Spleen (tissue), 11 donors: ENCODE results near the gene ST3GAL6. TPM values are rescaled to one million over a fixed set of nuclear protein-coding genes. Genes with fewer than 3 reads are reported as not detected.

Source experiments
- DNase-seq: peaks from one replicate; pipeline ENCODE4 v3.0.0-alpha.2; 2020
- H3K27ac ChIP-seq, 8 donors: fragments of 200-600 bp; sonication (generic) in 7 of 8; 1 replicate in 4 of 8; 2 replicates in 4 of 8; pipeline versions ENCODE4 v1.5.0 to v1.8.0; 2016 to 2021; ENCODE audit warnings: inconsistent platforms in 4 of 8, mild to moderate bottlenecking in 4 of 8, moderate library complexity in 1 of 8
- H3K27me3 ChIP-seq, 7 donors: fragments of 200-600 bp; sonication (generic) in 6 of 7; replicated peaks in 1 of 7; 1 replicate in 4 of 7; 2 replicates in 3 of 7; pipeline versions ENCODE4 v1.5.0 to v1.8.0; 2016 to 2021; ENCODE audit warnings: inconsistent platforms in 3 of 7, mild to moderate bottlenecking in 1 of 7
- H3K36me3 ChIP-seq, 6 donors: fragments of 200-600 bp; sonication (generic) in 5 of 6; 1 replicate in 4 of 6; 2 replicates in 2 of 6; pipeline versions ENCODE4 v1.5.0 to v1.8.0; 2016 to 2021; ENCODE audit warnings: inconsistent platforms in 2 of 6
- H3K4me1 ChIP-seq, 6 donors: fragments of 200-600 bp; sonication (generic) in 5 of 6; 1 replicate in 3 of 6; 2 replicates in 3 of 6; pipeline versions ENCODE4 v1.5.0 to v1.8.0; 2016 to 2021; ENCODE audit warnings: inconsistent platforms in 3 of 6
- H3K4me3 ChIP-seq, 8 donors: fragments of 200-600 bp; sonication (generic) in 7 of 8; 1 replicate in 4 of 8; 2 replicates in 4 of 8; pipeline versions ENCODE4 v1.5.0 to v1.8.0; 2016 to 2021; ENCODE audit warnings: inconsistent platforms in 4 of 8, mild to moderate bottlenecking in 4 of 8, moderate library complexity in 2 of 8
- H3K9me3 ChIP-seq, 8 donors: fragments of 200-600 bp; sonication (generic) in 7 of 8; 1 replicate in 4 of 8; 2 replicates in 4 of 8; pipeline versions ENCODE4 v1.5.0 to v1.8.0; 2016 to 2021; ENCODE audit warnings: inconsistent platforms in 4 of 8
- CTCF ChIP-seq, 11 experiments: fragments of 200-600 bp in 7 of 11; fragments of 450-650 bp in 4 of 11; sonication (generic) in 4 of 11; IDR thresholded peaks in 8 of 11; conservative IDR thresholded peaks in 3 of 11; 1 replicate in 7 of 11; 2 replicates in 4 of 11; pipeline versions ENCODE4 v1.4.0 to v1.8.0; 2016 to 2021; ENCODE audit warnings: antibody characterized with exemption in 11 of 11, inconsistent platforms in 4 of 11, mild to moderate bottlenecking in 1 of 11
- POLR2A ChIP-seq, 3 donors: fragments of 450-650 bp; IDR thresholded peaks; one replicate each; pipeline ENCODE4 v1.5.1; 2017; ENCODE audit warnings: antibody characterized with exemption in 3 of 3, mild to moderate bottlenecking in 1 of 3
- POLR2AphosphoS5 ChIP-seq, 3 donors: sonication (generic); formaldehyde crosslinking; IDR thresholded peaks; one replicate each; pipeline ENCODE4 v1.5.1; 2017; ENCODE audit warnings: antibody characterized with exemption in 3 of 3
- WGBS, 5 donors: extraction: QIAGEN DNeasy Blood & Tissue Kit in 3 of 5; methylation state at CpG; one replicate each; pipeline versions ENCODE4 v1.1.5 to v1.1.7; 2013 to 2018; 5-methylcytosine and 5-hydroxymethylcytosine counted together
- intact Hi-C: fragments of 100-400 bp; cut with DNase I; formaldehyde crosslinking; loops from one replicate; pipeline ENCODE4 v1.15.0; 2023; ENCODE audit warnings: low total_unique reads
- polyA plus RNA-seq, 3 donors: library from polyadenylated mRNA; stranded (reverse); fragments of 200-250 nt; gene quantifications; one replicate each; pipeline ENCODE4 v1.2.1, GENCODE V29; 2013
- total RNA-seq, 7 donors: library from RNA; depleted of rRNA in 3 of 7; stranded (reverse); fragments of >200 nt in 3 of 7; fragmentation: NEBNext Ultra II Directional in 4 of 7; extraction: Animal tissue kit (Norgen Biotek cat#: 25700) in 4 of 7; gene quantifications; one replicate each; pipeline versions ENCODE4 v1.1.0 to v1.2.1, GENCODE V29; 2016 to 2021
- donor health status: healthy with polysubstance abuse.
- donor health status: DM: no; HTN: no; CAD: no; lungs with moderate emphysema.
- donor health status: DM: no; HTN: no; CAD: no.
- donor health status: Bipolar disorder and iron deficiency.
- donor health status: healthy.
- donor health status: DM: no; HTN: no; CAD: no.
- donor health status: DM: yes; HTN: yes; CAD: no.

The ST3GAL6 gene
- total and polyA plus RNA-seq, 10 donors, result 2.5 to 16.8 (median 9.4) TPM

GRCh38 chr3:98814817-98815420, 51.8 kb downstream of the ST3GAL6 start:
- H3K4me3 ChIP-seq, result no peak overlapping the region
- H3K27ac ChIP-seq, result no peak overlapping the region
- peaks cover 0 to 2% (median 0%) of the 10 kb centered on the region in 6 donors for H3K36me3 ChIP-seq
- intact Hi-C loops, result loop anchor here (2.0 kb wide), 1 partner anchor 180 kb away; no protein-coding TSS in a partner anchor
- 85 to 94% (median 87%) methylated on average over 5 of the region's 5 CpGs for WGBS, 5 donors
- DNase-seq, result no peak
- H3K27me3 ChIP-seq, result no peaks in the 10 kb centered on the region
- H3K9me3 ChIP-seq, result no peaks in the 10 kb centered on the region
- TF ChIP-seq POLR2AphosphoS5 (IDR thresholded peaks at IDR 0.05) (no peak), CTCF (IDR thresholded peaks at IDR 0.05 in 8 of 11, conservative IDR thresholded peaks at IDR 0.05 in 3 of 11) (no peak), POLR2A (IDR thresholded peaks at IDR 0.05) (no peak)
- H3K4me1 ChIP-seq, result no peaks in the 10 kb centered on the region

DNA sequence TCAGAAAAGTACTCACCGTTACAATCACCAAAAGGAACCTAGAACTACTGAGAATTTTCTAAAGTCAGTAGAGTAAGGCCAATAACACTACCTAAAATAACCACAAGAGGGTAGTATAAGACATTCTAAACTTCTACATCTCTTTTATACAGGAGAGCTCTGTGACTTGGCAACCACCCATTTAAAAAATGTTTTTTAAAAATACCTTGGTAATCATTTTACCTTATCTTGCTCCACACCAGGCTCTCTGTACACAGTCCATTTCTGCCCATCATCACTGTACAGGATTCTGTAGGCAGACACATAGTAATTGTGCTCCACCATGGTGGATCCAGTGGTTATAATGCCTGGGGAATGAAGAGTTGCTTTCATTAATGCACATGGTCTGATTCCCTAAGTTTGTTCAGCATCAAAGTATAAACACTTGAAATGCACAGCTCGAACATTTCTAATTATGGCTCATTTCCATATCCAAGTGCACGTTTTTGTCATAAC, 54.5 kb downstream of the ST3GAL6 start:
- Histone ChIP-seq H3K9me3 (no peaks in the 10 kb centered on the region), H3K27me3 (no peaks in the 10 kb centered on the region), H3K4me3 (no peak overlapping the region), H3K4me1 (no peaks in the 10 kb centered on the region), H3K36me3 (no peaks in the 10 kb centered on the region), H3K27ac (no peak overlapping the region)
- TF ChIP-seq POLR2AphosphoS5 (IDR thresholded peaks at IDR 0.05) (no peak), POLR2A (IDR thresholded peaks at IDR 0.05) (no peak), CTCF (IDR thresholded peaks at IDR 0.05 in 8 of 11, conservative IDR thresholded peaks at IDR 0.05 in 3 of 11) (peak; percentile 42 to 85 (median 69))
- intact Hi-C loops, result no loop called here
- DNase-seq, result no peak
- 45 to 70% (median 57%) methylated on average over 3 of the region's 3 CpGs for WGBS, 5 donors

DNA sequence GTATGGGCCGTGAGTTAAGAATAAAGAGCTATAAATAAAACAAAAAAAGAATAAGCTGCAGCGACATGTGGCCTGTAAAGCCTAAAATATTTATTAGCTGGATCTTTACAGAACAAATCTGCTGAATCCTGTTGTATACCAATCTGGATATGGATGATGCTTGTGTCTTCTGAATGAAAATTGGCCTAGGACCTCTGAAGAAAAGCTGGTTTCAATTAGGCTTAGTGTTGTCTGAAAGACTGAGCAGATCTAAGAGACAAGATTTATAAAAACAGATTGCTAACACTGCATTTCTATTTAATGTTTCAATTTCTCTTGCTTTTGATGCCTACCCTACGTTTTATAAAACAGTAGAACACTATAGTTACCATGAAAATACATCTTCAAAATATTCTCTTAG, 57.9 kb downstream of the ST3GAL6 start:
- H3K27ac ChIP-seq, result no peak overlapping the region
- intact Hi-C loops, result loop anchor here (10.0 kb wide), 1 partner anchor 864 kb away; no protein-coding TSS in a partner anchor
- no peak overlapping the region for H3K4me3 ChIP-seq
- no peak for TF ChIP-seq CTCF (IDR thresholded peaks at IDR 0.05 in 8 of 11, conservative IDR thresholded peaks at IDR 0.05 in 3 of 11)
- no peak for TF ChIP-seq POLR2A (IDR thresholded peaks at IDR 0.05)
- no peak for TF ChIP-seq POLR2AphosphoS5 (IDR thresholded peaks at IDR 0.05)
- no peaks in the 10 kb centered on the region for H3K9me3 ChIP-seq
- H3K4me1 ChIP-seq, result no peaks in the 10 kb centered on the region
- DNase-seq, result no peak
- no peaks in the 10 kb centered on the region for H3K36me3 ChIP-seq
- WGBS, 5 donors, result 71 to 82% (median 73%) methylated on average over 3 of the region's 3 CpGs
- H3K27me3 ChIP-seq, result no peaks in the 10 kb centered on the region

DNA sequence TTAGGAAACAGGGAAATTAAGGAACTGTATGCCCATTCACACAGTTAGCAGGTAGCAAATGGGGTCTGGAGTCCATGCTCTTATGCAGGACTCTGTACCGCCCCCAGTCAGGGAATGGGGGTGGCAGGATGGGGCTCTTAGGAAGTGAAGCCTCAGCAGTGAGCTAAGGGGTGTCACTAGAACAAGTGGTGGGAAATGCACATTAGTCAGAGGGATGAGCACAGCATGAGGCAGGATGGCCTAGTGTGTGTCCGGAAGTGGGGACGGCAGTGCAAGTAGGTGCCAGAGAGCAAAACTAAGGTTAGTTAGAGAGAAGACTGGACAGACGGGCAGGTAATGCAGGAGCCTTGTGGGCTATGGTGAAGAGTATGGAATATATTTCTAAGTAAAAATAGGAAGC, 60.7 kb downstream of the ST3GAL6 start:
- TF ChIP-seq CTCF (IDR thresholded peaks at IDR 0.05 in 8 of 11, conservative IDR thresholded peaks at IDR 0.05 in 3 of 11) (no peak), POLR2A (IDR thresholded peaks at IDR 0.05) (no peak), POLR2AphosphoS5 (IDR thresholded peaks at IDR 0.05) (no peak)

More for the DNA sequence above, 60.7 kb downstream of the ST3GAL6 start:
- Histone ChIP-seq H3K4me3 (no peak overlapping the region), H3K9me3 (no peaks in the 10 kb centered on the region), H3K4me1 (no peaks in the 10 kb centered on the region), H3K27me3 (no peaks in the 10 kb centered on the region), H3K27ac (no peak overlapping the region), H3K36me3 (no peaks in the 10 kb centered on the region)
- WGBS, 5 donors, result 90 to 99% (median 92%) methylated on average over 4 of the region's 4 CpGs
- intact Hi-C loops, result loop anchor here (10.0 kb wide), 1 partner anchor 861 kb away; no protein-coding TSS in a partner anchor
- DNase-seq, result no peak
